Natural killer cell (primary cell): ENCODE measurements around the gene HNRNPCL2. TPM values are rescaled to one million over a fixed set of nuclear protein-coding genes. Genes with fewer than 3 reads are reported as not detected.
"Not testable (repeated sequence)": the region's sequence is repeated elsewhere in the genome, so short reads cannot be mapped to it uniquely, and the experiment has no call there.

ENCODE experiments used
- ATAC-seq, 3 donors: fragments of 150-1000 bp in 2 of 3; fragments of 200-7000 bp in 1 of 3; cut with Tn5 transposase; 1 replicate in 1 of 3; 2 replicates in 2 of 3; pipeline ENCODE4 v1.10.0; 2021; ENCODE audit warnings: mild to moderate bottlenecking in 2 of 3, moderate library complexity in 2 of 3
- DNase-seq, 2 donors: peaks; one replicate each; pipeline versions ENCODE4 v3.0.0 to v3.0.0-alpha.2; 2013 to 2021; ENCODE audit warnings: mixed read lengths in 1 of 2
- H3K27ac ChIP-seq: one replicate; pipeline ENCODE4 v1.5.1; 2013; ENCODE audit warnings: mild to moderate bottlenecking, low read length
- H3K27me3 ChIP-seq: one replicate; pipeline ENCODE4 v1.6.1; 2013; ENCODE audit warnings: low read length; ENCODE audit not compliant: control insufficient read depth, insufficient read depth
- H3K36me3 ChIP-seq: one replicate; pipeline ENCODE4 v1.6.1; 2013; ENCODE audit warnings: low read length; ENCODE audit not compliant: control insufficient read depth, insufficient read depth
- H3K4me1 ChIP-seq: one replicate; pipeline ENCODE4 v1.6.1; 2013; ENCODE audit warnings: low read length; ENCODE audit not compliant: control insufficient read depth, insufficient read depth
- H3K4me3 ChIP-seq: one replicate; pipeline ENCODE4 v1.5.1; 2013; ENCODE audit warnings: low read length
- H3K9me3 ChIP-seq: one replicate; pipeline ENCODE4 v1.6.1; 2013; ENCODE audit warnings: low read length; ENCODE audit not compliant: control insufficient read depth, insufficient read depth
- H3K27ac Mint-ChIP-seq, 2 donors: one replicate each; pipeline ENCODE4 v1.8.0; 2022; ENCODE audit warnings: mild to moderate bottlenecking in 2 of 2, mixed read lengths in 2 of 2, moderate library complexity in 1 of 2
- H3K27me3 Mint-ChIP-seq, 2 donors: one replicate each; pipeline ENCODE4 v1.8.0; 2022; ENCODE audit warnings: low read depth in 2 of 2, mixed read lengths in 2 of 2
- H3K36me3 Mint-ChIP-seq: one replicate; pipeline ENCODE4 v1.8.0; 2022; ENCODE audit warnings: mixed read lengths
- H3K4me1 Mint-ChIP-seq, 2 donors: one replicate each; pipeline ENCODE4 v1.8.0; 2022; ENCODE audit warnings: mixed read lengths in 2 of 2
- H3K4me3 Mint-ChIP-seq: one replicate; pipeline ENCODE4 v1.8.0; 2022; ENCODE audit warnings: mild to moderate bottlenecking, moderate library complexity, mixed read lengths
- H3K9me3 Mint-ChIP-seq, 2 donors: one replicate each; pipeline ENCODE4 v1.8.0; 2022; ENCODE audit warnings: mixed read lengths in 2 of 2
- WGBS: methylation state at CpG from one replicate; pipeline ENCODE4 v1.1.7; 2013; ENCODE audit warnings: missing lambda C conversion rate; ENCODE audit not compliant: insufficient coverage; 5-methylcytosine and 5-hydroxymethylcytosine counted together
- intact Hi-C: fragments of 100-400 bp; cut with micrococcal nuclease; formaldehyde crosslinking; loops from one replicate; pipeline ENCODE4 v1.14.2; 2022
- total RNA-seq, 4 donors: library from RNA; stranded (reverse); fragments of 120-200 nt in 1 of 4; gene quantifications; one replicate each; pipeline versions ENCODE4 v1.2.3 to v1.2.4, GENCODE V29; 2013 to 2022

The HNRNPCL2 gene
- total RNA-seq: not detected
- not detected for total RNA-seq (2013)

DNA sequence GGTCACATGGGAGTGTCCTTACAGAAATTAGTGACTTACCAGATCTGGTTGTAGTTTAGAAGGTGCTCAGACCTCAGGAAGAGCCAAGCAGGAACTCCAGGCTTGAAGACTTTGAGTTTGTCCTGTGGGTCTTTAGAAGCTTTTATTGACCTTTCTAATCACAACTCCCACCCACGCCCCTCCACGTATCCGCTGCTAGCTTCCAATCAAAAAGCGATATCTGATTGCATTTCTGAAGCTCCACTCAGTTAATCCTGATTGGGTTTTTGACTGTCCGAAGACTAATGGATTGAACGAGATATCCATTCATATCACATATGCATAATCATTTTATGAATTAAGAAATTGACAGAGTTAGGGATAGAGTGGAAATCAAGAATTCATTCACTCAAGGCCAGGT is at the start of gene HNRNPCL2:
Gene HNRNPCL2, minus strand, starts transcription at position 101 of the 400 bp plus-strand sequence. CDS start 454 bp downstream, outside the sequence.
- H3K27me3 Mint-ChIP-seq: peaks cover 0 to 19% of the 10 kb centered on the region in 2 donors
- intact Hi-C loops, H3K4me1 Mint-ChIP-seq, DNase-seq, H3K4me1 ChIP-seq, H3K9me3 ChIP-seq, H3K27ac ChIP-seq, H3K4me3 ChIP-seq, H3K27ac Mint-ChIP-seq, H3K9me3 Mint-ChIP-seq, H3K36me3 ChIP-seq, H3K4me3 Mint-ChIP-seq, H3K27me3 ChIP-seq, H3K36me3 Mint-ChIP-seq, ATAC-seq: not testable (repeated sequence)
- WGBS: no CpG with 5 or more reads among the region's 6 CpGs

- H3K27ac Mint-ChIP-seq, H3K4me1 ChIP-seq, intact Hi-C loops, DNase-seq, H3K27me3 Mint-ChIP-seq, H3K36me3 Mint-ChIP-seq, H3K4me3 ChIP-seq, H3K9me3 Mint-ChIP-seq, H3K27ac ChIP-seq, H3K4me1 Mint-ChIP-seq, H3K4me3 Mint-ChIP-seq, ATAC-seq, H3K9me3 ChIP-seq, H3K27me3 ChIP-seq, H3K36me3 ChIP-seq: not testable (repeated sequence)
- no CpG with 5 or more reads among the region's 8 CpGs for WGBS
Observed at GRCh38 chr1:13165531-13165930, 48.9 kb upstream of the HNRNPCL2 start, which contains the start of gene HNRNPCL4. Gene HNRNPCL4 (minus strand): TSS chr1:13165631. CDS start chr1:13165467, 164 bp downstream.

DNA sequence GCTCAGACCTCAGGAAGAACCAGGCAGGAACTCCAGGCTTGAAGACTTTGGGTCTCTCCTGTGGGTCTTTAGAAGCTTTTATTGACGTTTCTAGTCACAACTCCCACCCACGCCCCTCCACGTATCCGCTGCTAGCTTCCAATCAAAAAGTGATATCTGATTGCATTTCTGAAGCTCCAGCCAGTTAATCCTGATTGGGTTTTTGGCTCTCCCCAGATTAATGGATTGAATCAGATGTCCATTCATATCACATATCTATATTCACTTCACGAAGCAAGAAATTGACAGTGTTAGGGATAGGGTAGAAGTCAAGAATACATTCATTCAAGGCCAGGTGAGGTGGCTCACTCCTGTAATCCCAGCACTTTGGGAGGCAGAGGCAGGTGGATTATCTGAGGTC is 39.3 kb upstream of the HNRNPCL2 start, which contains the start of gene PRAMEF26:
Gene PRAMEF26, minus strand, starts transcription at position 101 of the 400 bp plus-strand sequence. CDS start 2,914 bp downstream, outside the sequence.
- WGBS: no CpG with 5 or more reads among the region's 5 CpGs
- H3K4me1 Mint-ChIP-seq, DNase-seq, H3K4me3 Mint-ChIP-seq, H3K36me3 Mint-ChIP-seq, H3K9me3 ChIP-seq, H3K4me1 ChIP-seq, H3K4me3 ChIP-seq, H3K9me3 Mint-ChIP-seq, intact Hi-C loops, H3K27me3 ChIP-seq, H3K27ac Mint-ChIP-seq, H3K36me3 ChIP-seq, H3K27me3 Mint-ChIP-seq, ATAC-seq, H3K27ac ChIP-seq: not testable (repeated sequence)

DNA sequence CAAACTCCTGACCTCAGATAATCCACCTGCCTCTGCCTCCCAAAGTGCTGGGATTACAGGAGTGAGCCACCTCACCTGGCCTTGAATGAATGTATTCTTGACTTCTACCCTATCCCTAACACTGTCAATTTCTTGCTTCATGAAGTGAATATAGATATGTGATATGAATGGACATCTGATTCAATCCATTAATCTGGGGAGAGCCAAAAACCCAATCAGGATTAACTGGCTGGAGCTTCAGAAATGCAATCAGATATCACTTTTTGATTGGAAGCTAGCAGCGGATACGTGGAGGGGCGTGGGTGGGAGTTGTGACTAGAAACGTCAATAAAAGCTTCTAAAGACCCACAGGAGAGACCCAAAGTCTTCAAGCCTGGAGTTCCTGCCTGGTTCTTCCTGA is 46.2 kb downstream of the HNRNPCL2 start, which contains the start of gene PRAMEF25:
Gene PRAMEF25, plus strand, starts transcription at position 301 of the 400 bp plus-strand sequence. CDS start 2,920 bp downstream, outside the sequence.
- H3K36me3 ChIP-seq, DNase-seq, H3K4me1 ChIP-seq, H3K9me3 Mint-ChIP-seq, ATAC-seq, intact Hi-C loops, H3K27ac Mint-ChIP-seq, H3K27me3 Mint-ChIP-seq, H3K4me3 Mint-ChIP-seq, H3K9me3 ChIP-seq, H3K27me3 ChIP-seq, H3K4me3 ChIP-seq, H3K4me1 Mint-ChIP-seq, H3K36me3 Mint-ChIP-seq, H3K27ac ChIP-seq: not testable (repeated sequence)
- no CpG with 5 or more reads among the region's 4 CpGs for WGBS

Other genes starting within 250 kb of the HNRNPCL2 start
- not detected for gene PRAMEF4, start 230.7 kb downstream of the HNRNPCL2 start, total RNA-seq
- not detected for gene PRAMEF10, start 218.6 kb downstream of the HNRNPCL2 start, total RNA-seq
- not detected for gene PRAMEF7, start 200.2 kb downstream of the HNRNPCL2 start, total RNA-seq
- not detected for gene PRAMEF6, start 169.3 kb downstream of the HNRNPCL2 start, total RNA-seq
- not detected for gene PRAMEF27, start 60.3 kb downstream of the HNRNPCL2 start, total RNA-seq
- not detected for gene HNRNPCL3, start 56.1 kb downstream of the HNRNPCL2 start, total RNA-seq
- gene PRAMEF25, start 46.1 kb downstream of the HNRNPCL2 start, total RNA-seq: not detected
- not detected for gene PRAMEF26, start 39.2 kb upstream of the HNRNPCL2 start, total RNA-seq
- not detected for gene HNRNPCL4, start 48.8 kb upstream of the HNRNPCL2 start, total RNA-seq
- not detected for gene PRAMEF9, start 55.0 kb upstream of the HNRNPCL2 start, total RNA-seq
- not detected for gene PRAMEF13, start 84.6 kb upstream of the HNRNPCL2 start, total RNA-seq
- gene PRAMEF18, start 109.3 kb upstream of the HNRNPCL2 start, total RNA-seq: not detected
- not detected for gene PRAMEF5, start 137.3 kb upstream of the HNRNPCL2 start, total RNA-seq
- gene PRAMEF8, start 168.3 kb upstream of the HNRNPCL2 start, total RNA-seq: not detected
- not detected for gene PRAMEF33, start 186.7 kb upstream of the HNRNPCL2 start, total RNA-seq
- gene PRAMEF15, start 198.7 kb upstream of the HNRNPCL2 start, total RNA-seq: not detected
- gene PRAMEF14, start 230.3 kb upstream of the HNRNPCL2 start, total RNA-seq: not detected